CD4-positive, alpha-beta T cell (primary cell): Measurements from ENCODE around the gene CSTPP1. TPM values are rescaled to one million over a fixed set of nuclear protein-coding genes. Genes with fewer than 3 reads are reported as not detected.

Source experiments
- ATAC-seq: fragments of 200-7000 bp; cut with Tn5 transposase; one replicate; pipeline ENCODE4 v1.10.0; 2022; ENCODE audit warnings: mild to moderate bottlenecking; ENCODE audit not compliant: poor library complexity
- CTCF ChIA-PET: fragments of 350-600 bp; sonication (Branson Sonifier 250); formaldehyde crosslinking; loops from one replicate; lab custom pipeline; 2021; ENCODE audit warnings: antibody characterized with exemption, inconsistent platforms; lab: Charles Lee
- POLR2A ChIA-PET: fragments of 350-600 bp; sonication (Branson Sonifier 250); formaldehyde crosslinking; loops from one replicate; lab custom pipeline; 2021; ENCODE audit warnings: antibody characterized with exemption, inconsistent platforms; lab: Charles Lee
- DNase-seq, 14 experiments: peaks; one replicate each; pipeline ENCODE4 v3.0.0-alpha.2; 2013 to 2020; ENCODE audit warnings: mixed read lengths in 2 of 14
- H3K27ac ChIP-seq, 2 donors: one replicate each; pipeline versions ENCODE4 v1.5.1 to v1.7.0; 2013; ENCODE audit warnings: low read length in 2 of 2, low read depth in 1 of 2, mild to moderate bottlenecking in 1 of 2
- H3K27me3 ChIP-seq, 2 experiments: 1 replicate in 1 of 2; 2 replicates in 1 of 2; pipeline versions ENCODE4 v1.6.1 to v1.7.0; 2013; ENCODE audit warnings: low read length in 2 of 2, control low read depth in 1 of 2, mild to moderate bottlenecking in 1 of 2, moderate library complexity in 1 of 2; ENCODE audit not compliant: insufficient read depth in 2 of 2, control insufficient read depth in 1 of 2
- H3K36me3 ChIP-seq: one replicate; pipeline ENCODE4 v1.6.1; 2013; ENCODE audit warnings: low read length, control low read depth; ENCODE audit not compliant: insufficient read depth
- H3K4me1 ChIP-seq: one replicate; pipeline ENCODE4 v1.6.1; 2013; ENCODE audit warnings: low read length, control low read depth; ENCODE audit not compliant: insufficient read depth
- H3K4me3 ChIP-seq: one replicate; pipeline ENCODE4 v1.5.1; 2013; ENCODE audit warnings: mild to moderate bottlenecking, low read length, moderate library complexity
- H3K9me3 ChIP-seq, 2 experiments: 1 replicate in 1 of 2; 2 replicates in 1 of 2; pipeline versions ENCODE4 v1.6.1 to v1.7.0; 2013; ENCODE audit warnings: low read length in 2 of 2, mild to moderate bottlenecking in 2 of 2, control low read depth in 1 of 2, moderate library complexity in 1 of 2; ENCODE audit not compliant: control insufficient read depth in 1 of 2, insufficient read depth in 1 of 2
- H3K27ac Mint-ChIP-seq: one replicate; pipeline ENCODE4 v1.8.0; 2020; ENCODE audit warnings: mixed read lengths
- H3K27me3 Mint-ChIP-seq: one replicate; pipeline ENCODE4 v1.8.0; 2021; ENCODE audit warnings: mixed read lengths
- H3K36me3 Mint-ChIP-seq: one replicate; pipeline ENCODE4 v1.8.0; 2021; ENCODE audit warnings: low read depth, mixed read lengths
- H3K4me1 Mint-ChIP-seq: one replicate; pipeline ENCODE4 v1.8.0; 2021; ENCODE audit warnings: low read depth, mixed read lengths
- H3K4me3 Mint-ChIP-seq: one replicate; pipeline ENCODE4 v1.8.0; 2020; ENCODE audit warnings: mild to moderate bottlenecking, mixed read lengths
- H3K9me3 Mint-ChIP-seq: one replicate; pipeline ENCODE4 v1.8.0; 2020; ENCODE audit warnings: mixed read lengths
- intact Hi-C, 2 experiments: fragments of 100-400 bp; cut with DNase I in 1 of 2; cut with micrococcal nuclease in 1 of 2; formaldehyde crosslinking; loops; one replicate each; pipeline versions ENCODE4 v1.15.1 to v1.9.0; 2023 to 2025; cut with DNase I, micrococcal nuclease
- total RNA-seq, 174 experiments: library from RNA in 2 of 174; stranded (reverse) in 2 of 174; gene quantifications; one replicate each; pipeline ENCODE4 v1.2.3 and lab custom pipeline; 2021 to 2026
- TF ChIP-seq, protein P1 (sequence below): fragments of 200-600 bp; IDR thresholded peaks from one replicate; pipeline ENCODE4 v1.8.0; 2022; ENCODE audit warnings: antibody characterized with exemption, mild to moderate bottlenecking

Gene CSTPP1
- total RNA-seq, 2 experiments from 2014 or later = 6.6 to 7.3 TPM

DNA sequence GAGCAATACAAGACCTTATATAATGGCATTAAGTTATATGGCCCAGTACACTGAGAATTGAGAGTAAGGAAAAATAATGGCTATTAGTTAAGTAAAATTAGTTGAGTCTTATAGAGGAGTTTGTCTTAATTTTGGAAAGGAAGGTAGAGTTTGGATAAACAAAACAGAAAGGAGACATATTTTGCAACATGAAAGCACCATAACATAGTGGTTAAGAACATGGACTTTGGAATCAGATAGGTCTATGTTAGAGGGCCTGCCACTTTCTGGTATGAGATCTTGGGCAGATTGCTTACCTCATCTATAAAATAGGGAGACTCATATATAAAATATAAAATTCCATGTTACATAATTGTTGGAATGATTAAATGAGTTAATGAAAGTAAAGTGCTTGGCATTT lies 68.9 kb downstream of the CSTPP1 start:
- Histone ChIP-seq H3K4me3 (no peak overlapping the region), H3K36me3 (no peaks in the 10 kb centered on the region), H3K27ac (no peak overlapping the region), H3K4me1 (no peaks in the 10 kb centered on the region), H3K9me3 (no peaks in the 10 kb centered on the region), H3K27me3 (no peaks in the 10 kb centered on the region)
- intact Hi-C loops = no loop called here
- Mint-ChIP-seq H3K27me3 (no peaks in the 10 kb centered on the region), H3K9me3 (no peaks in the 10 kb centered on the region), H3K27ac (no peak overlapping the region), H3K4me3 (no peak overlapping the region), H3K4me1 (peaks cover 21% of the 10 kb centered on the region), H3K36me3 (peaks cover 6% of the 10 kb centered on the region)
- POLR2A ChIA-PET = no interaction called here
- TF ChIP-seq, protein P1, sequence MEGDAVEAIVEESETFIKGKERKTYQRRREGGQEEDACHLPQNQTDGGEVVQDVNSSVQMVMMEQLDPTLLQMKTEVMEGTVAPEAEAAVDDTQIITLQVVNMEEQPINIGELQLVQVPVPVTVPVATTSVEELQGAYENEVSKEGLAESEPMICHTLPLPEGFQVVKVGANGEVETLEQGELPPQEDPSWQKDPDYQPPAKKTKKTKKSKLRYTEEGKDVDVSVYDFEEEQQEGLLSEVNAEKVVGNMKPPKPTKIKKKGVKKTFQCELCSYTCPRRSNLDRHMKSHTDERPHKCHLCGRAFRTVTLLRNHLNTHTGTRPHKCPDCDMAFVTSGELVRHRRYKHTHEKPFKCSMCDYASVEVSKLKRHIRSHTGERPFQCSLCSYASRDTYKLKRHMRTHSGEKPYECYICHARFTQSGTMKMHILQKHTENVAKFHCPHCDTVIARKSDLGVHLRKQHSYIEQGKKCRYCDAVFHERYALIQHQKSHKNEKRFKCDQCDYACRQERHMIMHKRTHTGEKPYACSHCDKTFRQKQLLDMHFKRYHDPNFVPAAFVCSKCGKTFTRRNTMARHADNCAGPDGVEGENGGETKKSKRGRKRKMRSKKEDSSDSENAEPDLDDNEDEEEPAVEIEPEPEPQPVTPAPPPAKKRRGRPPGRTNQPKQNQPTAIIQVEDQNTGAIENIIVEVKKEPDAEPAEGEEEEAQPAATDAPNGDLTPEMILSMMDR = no peak
- CTCF ChIA-PET = no interaction called here
- ATAC-seq (no peak), DNase-seq (no peak)

DNA sequence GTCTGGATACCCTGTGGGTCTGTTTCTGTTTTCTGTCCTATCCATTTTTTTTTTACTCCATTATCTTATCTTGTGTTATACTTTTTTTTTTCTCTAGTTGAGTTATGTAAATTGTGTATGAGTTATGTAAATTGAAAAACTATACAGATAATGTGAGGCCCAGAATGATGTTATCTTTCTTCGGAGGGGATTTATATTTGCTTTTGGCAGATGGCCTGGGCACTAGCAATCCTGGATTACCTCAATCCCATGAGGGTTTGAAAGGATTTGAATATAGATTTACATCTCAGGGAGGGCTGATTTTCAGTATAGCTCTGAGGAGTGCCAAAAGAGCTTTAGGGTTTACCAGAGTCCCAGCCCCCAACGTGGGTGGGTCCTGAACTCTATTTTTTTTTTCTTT lies 71.0 kb downstream of the CSTPP1 start:
- Histone ChIP-seq H3K4me3 (no peak overlapping the region), H3K27ac (no peak overlapping the region), H3K27me3 (no peaks in the 10 kb centered on the region), H3K4me1 (no peaks in the 10 kb centered on the region), H3K36me3 (no peaks in the 10 kb centered on the region), H3K9me3 (no peaks in the 10 kb centered on the region)
- no peak overlapping the region for H3K27ac Mint-ChIP-seq
- ATAC-seq = no peak
- no peak overlapping the region for H3K4me3 Mint-ChIP-seq
- H3K36me3 Mint-ChIP-seq = peaks cover 7% of the 10 kb centered on the region
- TF ChIP-seq, protein P1 = no peak
- H3K9me3 Mint-ChIP-seq = no peaks in the 10 kb centered on the region
- POLR2A ChIA-PET = no interaction called here
- peaks cover 21% of the 10 kb centered on the region for H3K4me1 Mint-ChIP-seq
- no peak for DNase-seq
- intact Hi-C loops = no loop called here
- no peaks in the 10 kb centered on the region for H3K27me3 Mint-ChIP-seq
- CTCF ChIA-PET = no interaction called here

DNA sequence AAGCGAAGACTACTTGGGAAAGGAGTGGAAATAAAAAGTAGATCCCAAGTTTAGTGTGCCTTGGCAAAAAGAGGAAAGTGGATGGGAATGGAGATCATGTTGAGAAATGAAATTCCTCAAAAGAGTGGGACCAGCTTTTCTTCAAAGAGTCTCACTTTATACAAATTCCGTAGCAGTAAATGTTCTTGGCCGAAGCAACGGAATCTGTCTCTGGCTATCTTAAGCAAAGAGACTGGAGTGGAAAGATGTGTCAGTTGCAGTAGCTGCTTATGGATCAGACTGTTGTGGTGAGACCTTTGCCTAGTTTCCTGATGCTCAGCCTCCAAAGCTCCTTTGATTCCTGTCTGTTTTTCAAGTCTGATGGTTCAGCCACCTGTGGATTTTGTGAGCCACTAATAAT lies 73.6 kb downstream of the CSTPP1 start:
- intact Hi-C loops = no loop called here
- ChIA-PET POLR2A (no interaction called here), CTCF (no interaction called here)
- Histone ChIP-seq H3K9me3 (no peaks in the 10 kb centered on the region), H3K36me3 (no peaks in the 10 kb centered on the region), H3K4me1 (no peaks in the 10 kb centered on the region), H3K27ac (no peak overlapping the region), H3K4me3 (no peak overlapping the region), H3K27me3 (no peaks in the 10 kb centered on the region)
- peaks cover 4% of the 10 kb centered on the region for H3K4me1 Mint-ChIP-seq
- H3K27me3 Mint-ChIP-seq = no peaks in the 10 kb centered on the region
- no peak overlapping the region for H3K4me3 Mint-ChIP-seq
- DNase-seq (no peak), ATAC-seq (no peak)
- H3K27ac Mint-ChIP-seq = no peak overlapping the region
- peaks cover 7% of the 10 kb centered on the region for H3K36me3 Mint-ChIP-seq
- TF ChIP-seq, protein P1 = no peak
- H3K9me3 Mint-ChIP-seq = no peaks in the 10 kb centered on the region
